ENCODE data around the gene RAD51B.

DNA sequence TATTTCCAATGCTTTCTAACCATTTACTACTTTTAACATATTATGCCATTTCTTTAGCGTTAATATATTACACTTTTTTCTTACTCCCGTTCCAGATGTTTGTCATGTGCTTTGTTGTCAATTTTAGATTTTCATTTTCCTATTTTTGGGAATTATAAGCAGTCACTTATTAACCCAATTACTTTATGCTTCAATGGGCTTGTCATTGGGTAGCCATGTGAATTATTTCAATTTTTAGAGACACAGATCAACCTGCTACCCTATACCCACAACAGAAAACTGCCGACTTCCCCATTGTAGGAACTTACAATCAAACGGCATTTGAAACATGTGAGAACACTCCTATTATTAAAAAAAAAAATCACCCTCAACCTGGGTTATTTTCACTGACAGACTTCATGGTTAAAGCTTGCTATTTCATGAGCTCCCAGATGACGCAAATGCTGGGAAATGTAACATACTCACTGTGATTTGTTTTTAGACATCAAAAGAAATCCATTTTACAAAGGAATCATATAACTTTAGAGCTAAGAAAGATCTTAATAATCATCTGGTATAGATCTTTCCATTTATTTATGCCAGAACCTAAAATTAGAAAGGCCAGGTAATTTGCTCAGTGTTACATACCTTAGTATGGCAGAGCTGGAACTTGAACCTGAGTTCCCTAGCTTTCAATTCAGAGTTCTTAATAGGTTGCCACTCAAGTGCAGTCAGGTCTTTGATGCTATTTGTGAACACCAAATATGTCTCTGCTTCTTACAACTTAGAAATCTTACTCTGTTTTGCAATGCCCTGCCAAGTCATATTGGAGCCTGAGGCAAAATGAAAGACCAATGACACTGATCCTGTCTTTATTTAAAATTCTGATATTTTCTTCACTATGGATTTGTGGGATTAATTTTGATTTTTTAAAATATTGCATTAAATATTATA is 340.4 kb downstream of the RAD51B start:
- TF ChIP-seq, protein P1, sequence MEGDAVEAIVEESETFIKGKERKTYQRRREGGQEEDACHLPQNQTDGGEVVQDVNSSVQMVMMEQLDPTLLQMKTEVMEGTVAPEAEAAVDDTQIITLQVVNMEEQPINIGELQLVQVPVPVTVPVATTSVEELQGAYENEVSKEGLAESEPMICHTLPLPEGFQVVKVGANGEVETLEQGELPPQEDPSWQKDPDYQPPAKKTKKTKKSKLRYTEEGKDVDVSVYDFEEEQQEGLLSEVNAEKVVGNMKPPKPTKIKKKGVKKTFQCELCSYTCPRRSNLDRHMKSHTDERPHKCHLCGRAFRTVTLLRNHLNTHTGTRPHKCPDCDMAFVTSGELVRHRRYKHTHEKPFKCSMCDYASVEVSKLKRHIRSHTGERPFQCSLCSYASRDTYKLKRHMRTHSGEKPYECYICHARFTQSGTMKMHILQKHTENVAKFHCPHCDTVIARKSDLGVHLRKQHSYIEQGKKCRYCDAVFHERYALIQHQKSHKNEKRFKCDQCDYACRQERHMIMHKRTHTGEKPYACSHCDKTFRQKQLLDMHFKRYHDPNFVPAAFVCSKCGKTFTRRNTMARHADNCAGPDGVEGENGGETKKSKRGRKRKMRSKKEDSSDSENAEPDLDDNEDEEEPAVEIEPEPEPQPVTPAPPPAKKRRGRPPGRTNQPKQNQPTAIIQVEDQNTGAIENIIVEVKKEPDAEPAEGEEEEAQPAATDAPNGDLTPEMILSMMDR (IDR thresholded peaks at IDR 0.05) = no peak
- TF ChIP-seq POLR2A (IDR thresholded peaks at IDR 0.05) = no peak
